NB4 (cell line): ENCODE data around the gene RMI2.

Experiments
- CTCF ChIP-seq: IDR thresholded peaks from one replicate; pipeline ENCODE4 v1.5.1; 2012; ENCODE audit warnings: low read depth, low read length
- POLR2A ChIP-seq: IDR thresholded peaks from 2 replicates; pipeline ENCODE4 v1.6.1; 2011; ENCODE audit warnings: mild to moderate bottlenecking; ENCODE audit not compliant: insufficient read length; ENCODE audit errors: extremely low read depth

GRCh38 chr16:11322823-11323222 lies 22.4 kb upstream of the RMI2 start:
- TF ChIP-seq CTCF: no peak
- TF ChIP-seq POLR2A: no peak
